Measurements from ENCODE around the gene APCDD1.
"Not testable (repeated sequence)": the region's sequence is repeated elsewhere in the genome, so short reads cannot be mapped to it uniquely, and the experiment has no call there.

APCDD1 gene

GRCh38 chr18:10490401-10491165 is 36.1 kb downstream of the APCDD1 start:
- peak; percentile 27 to 49 for DNase-seq (ENCODE audit: low read depth in 2 of 2)

DNA sequence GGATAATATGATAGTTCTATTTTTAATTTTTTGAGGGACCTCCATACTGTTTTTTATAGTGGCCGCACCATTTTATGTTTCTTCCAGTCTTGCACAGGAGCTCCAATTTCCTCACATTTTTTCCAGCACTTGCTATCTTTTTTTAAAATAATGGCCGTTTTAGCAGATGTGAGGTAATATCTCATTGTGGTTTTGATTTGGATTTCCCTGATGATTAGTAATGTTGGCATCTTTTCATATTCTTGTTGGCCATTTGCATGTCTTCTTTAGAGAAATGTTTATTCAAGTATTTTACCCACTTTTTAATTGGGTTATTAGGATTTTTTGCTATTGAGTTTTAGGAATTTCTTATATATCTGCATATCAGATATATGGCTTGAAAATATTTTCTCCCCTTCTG is 41.5 kb downstream of the APCDD1 start:
- DNase-seq (ENCODE audit: low read depth in 2 of 2), result no peak

- no peak for DNase-seq (ENCODE audit: low read depth in 2 of 2)
Measured at GRCh38 chr18:10497206-10497749, 42.8 kb downstream of the APCDD1 start.

DNA sequence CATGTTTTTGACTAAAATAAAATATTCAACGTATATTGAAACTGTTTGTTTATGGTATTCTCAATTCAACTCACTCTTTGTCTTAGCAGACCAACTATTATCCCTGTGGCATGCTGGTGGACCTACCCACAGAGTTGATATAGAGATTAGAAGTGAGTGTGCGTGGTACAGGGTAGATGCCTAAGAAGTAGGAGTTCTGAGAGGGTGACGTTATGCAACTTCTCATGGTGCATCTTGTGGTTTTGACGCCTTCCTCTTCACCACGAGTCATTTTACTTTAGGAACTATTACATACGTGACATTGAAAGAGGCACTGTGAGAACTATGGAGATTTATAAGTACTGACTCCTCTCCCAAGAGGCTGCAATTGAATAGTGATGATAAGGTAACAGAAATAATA is 44.8 kb downstream of the APCDD1 start:
- no peak for DNase-seq (ENCODE audit: low read depth in 2 of 2)

GRCh38 chr18:10500038-10500437 is 45.6 kb downstream of the APCDD1 start:
- DNase-seq (ENCODE audit: low read depth in 2 of 2), result no peak

GRCh38 chr18:10504723-10505122 is 50.3 kb downstream of the APCDD1 start:
- DNase-seq (ENCODE audit: low read depth in 2 of 2), result no peak

GRCh38 chr18:10505892-10506291 is 51.5 kb downstream of the APCDD1 start:
- DNase-seq (ENCODE audit: low read depth in 2 of 2), result not testable (repeated sequence)

GRCh38 chr18:10508591-10508990 is 54.2 kb downstream of the APCDD1 start:
- no peak for DNase-seq (ENCODE audit: low read depth in 2 of 2)

GRCh38 chr18:10511236-10511635 is 56.8 kb downstream of the APCDD1 start:
- DNase-seq (ENCODE audit: low read depth in 2 of 2), result no peak

GRCh38 chr18:10514082-10514481 is 59.6 kb downstream of the APCDD1 start:
- DNase-seq (ENCODE audit: low read depth in 2 of 2), result no peak

DNA sequence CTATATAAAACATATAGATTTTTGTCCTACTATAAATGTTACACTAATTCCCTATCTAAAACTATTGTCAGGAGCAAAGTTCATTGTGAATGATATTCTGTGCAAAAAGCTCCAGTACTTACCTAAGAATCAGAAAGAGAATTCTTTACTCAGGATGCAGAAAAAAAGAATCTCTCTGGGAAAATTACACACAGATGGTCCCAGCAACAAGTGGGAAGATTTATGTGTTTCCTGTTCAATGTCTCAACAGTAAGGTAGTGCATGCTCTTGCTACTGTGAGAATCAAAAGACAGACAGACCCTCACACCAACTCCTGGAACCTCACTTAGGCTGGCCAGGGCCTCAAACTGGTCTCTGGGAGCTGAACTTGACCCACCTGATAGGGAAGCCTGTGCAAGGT is 60.2 kb downstream of the APCDD1 start:
- no peak for DNase-seq (ENCODE audit: low read depth in 2 of 2)

- DNase-seq (ENCODE audit: low read depth in 2 of 2), result no peak
Measured at GRCh38 chr18:10515456-10515855, 61.0 kb downstream of the APCDD1 start.

DNA sequence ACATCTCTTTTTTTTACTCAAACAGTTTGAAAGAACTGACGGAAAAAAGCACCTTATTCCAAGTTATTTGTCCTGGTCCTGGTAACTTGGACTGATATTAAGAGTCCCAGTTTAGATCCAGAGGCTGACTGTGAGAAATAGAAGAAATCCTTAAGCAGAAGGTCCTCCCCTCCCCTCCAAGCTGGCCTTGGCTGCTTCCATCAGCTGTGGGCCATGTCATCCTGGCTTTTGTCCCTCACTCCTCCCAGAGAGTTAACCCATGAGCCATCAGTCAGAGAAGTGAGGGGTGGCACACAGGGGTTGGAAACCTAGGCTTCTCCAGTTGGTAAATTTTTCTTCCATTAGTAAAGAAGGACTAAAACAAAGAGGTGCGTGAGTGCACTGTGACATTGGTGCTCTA is 61.6 kb downstream of the APCDD1 start:
- no peak for DNase-seq (ENCODE audit: low read depth in 2 of 2)

GRCh38 chr18:10518595-10519255 is 64.3 kb downstream of the APCDD1 start:
- no peak for DNase-seq (ENCODE audit: low read depth in 2 of 2)

DNA sequence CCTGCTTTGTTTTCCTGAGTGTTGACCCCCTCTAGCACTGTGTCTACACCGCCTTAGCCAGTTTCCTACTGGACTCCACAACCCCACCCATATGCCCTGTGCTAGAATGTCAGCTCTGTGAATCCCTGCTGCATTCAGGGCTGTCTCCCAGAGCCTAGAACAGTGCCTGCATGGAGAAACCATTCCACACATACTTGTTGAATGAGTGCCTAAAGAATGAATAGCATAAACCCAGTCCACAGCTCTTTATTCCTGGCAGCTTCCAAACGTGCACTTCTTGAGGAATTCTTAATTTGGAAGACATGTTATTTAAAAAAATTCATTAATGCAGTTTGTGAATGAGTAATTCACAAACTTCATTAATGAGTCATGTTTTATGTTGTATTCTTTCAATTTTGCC is 64.9 kb downstream of the APCDD1 start:
- no peak for DNase-seq (ENCODE audit: low read depth in 2 of 2)

- peak; percentile 24 to 43 for DNase-seq (ENCODE audit: low read depth in 2 of 2)
Measured at GRCh38 chr18:10519999-10520935, 65.8 kb downstream of the APCDD1 start.

- DNase-seq (ENCODE audit: low read depth in 2 of 2), result no peak
Measured at GRCh38 chr18:10521566-10521965, 67.1 kb downstream of the APCDD1 start.

- DNase-seq (ENCODE audit: low read depth in 2 of 2), result no peak
Measured at GRCh38 chr18:10522574-10522973, 68.1 kb downstream of the APCDD1 start.

DNA sequence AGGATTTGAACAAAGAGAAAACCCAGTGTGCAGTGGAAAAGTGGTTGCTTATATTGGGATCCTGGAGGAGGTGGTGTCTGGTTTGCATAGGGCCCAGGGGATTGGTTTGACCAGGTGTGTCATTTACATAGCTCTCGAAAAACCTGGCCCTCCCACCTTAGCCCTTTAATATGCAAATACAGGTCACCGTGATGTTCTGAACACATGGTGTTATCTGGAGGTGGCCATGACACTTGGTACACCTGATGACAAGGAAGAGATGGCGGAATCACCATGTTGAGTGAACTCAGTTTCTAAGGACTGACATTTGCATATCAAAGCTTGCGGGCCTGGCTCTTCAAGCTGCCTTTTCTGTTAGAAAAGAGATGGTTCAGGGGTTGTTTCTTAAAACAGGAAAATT is 69.1 kb downstream of the APCDD1 start:
- no peak for DNase-seq (ENCODE audit: low read depth in 2 of 2)

DNA sequence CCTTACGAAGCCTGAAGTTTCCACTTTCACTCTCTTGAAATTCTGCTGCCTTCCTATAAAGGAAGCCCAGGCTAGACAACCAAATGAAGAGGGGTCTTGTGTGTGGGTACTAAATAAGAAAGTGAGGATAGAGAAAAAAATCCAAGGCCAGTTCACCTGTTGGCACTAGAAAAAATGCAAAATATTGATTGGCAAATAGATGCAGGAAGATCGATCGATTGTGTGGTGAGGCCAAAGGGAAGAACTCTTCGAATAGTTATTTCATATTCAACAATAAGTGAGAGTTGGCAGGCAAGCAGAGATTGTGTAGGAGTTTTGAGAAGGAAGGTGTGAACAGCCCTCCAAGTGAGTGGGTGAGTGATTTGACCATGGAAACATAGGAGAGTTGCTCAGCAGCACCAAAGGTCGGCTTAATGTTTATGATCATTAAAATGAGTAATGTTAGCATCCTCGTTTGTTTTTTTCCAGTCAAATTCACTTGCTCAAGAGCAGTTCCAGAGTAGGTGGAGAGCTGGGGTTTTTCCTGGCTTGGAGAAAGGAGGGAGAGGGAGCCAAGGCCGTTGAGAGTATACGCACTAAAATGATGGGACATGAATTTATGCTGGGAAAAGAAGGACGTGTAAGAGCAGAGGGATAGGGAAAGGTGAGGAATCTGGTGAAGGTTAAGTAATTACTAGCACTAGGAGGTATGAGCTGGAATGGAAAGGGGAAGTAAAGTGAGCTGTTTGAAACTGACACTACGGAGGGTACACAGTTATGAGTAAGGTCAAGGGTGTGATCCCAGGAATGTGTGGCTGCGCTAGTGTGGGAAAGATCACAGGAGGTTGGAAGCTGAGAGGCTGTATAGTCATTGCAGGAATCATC is 70.3 kb downstream of the APCDD1 start:
- DNase-seq (ENCODE audit: low read depth in 2 of 2), result no peak

GRCh38 chr18:10525371-10525691 is 70.9 kb downstream of the APCDD1 start:
- DNase-seq (ENCODE audit: low read depth in 2 of 2), result no peak
